Vagina (tissue), 2 donors: Measurements from ENCODE around the gene OR2L13. TPM values are rescaled to one million over a fixed set of nuclear protein-coding genes. Genes with fewer than 3 reads are reported as not detected.

Source experiments
- DNase-seq, 2 donors: peaks; one replicate each; pipeline ENCODE4 v3.0.0-alpha.2; 2017; ENCODE audit errors: extremely low spot score in 2 of 2
- H3K27ac ChIP-seq: fragments of 200-600 bp; sonication (generic); one replicate; pipeline ENCODE4 v1.5.1; 2019
- H3K27me3 ChIP-seq: fragments of 200-600 bp; sonication (generic); one replicate; pipeline ENCODE4 v1.5.1; 2019
- H3K36me3 ChIP-seq, 2 donors: fragments of 200-600 bp; sonication (generic); one replicate each; pipeline ENCODE4 v1.5.1; 2017 to 2019
- H3K4me1 ChIP-seq: fragments of 200-600 bp; sonication (generic); one replicate; pipeline ENCODE4 v1.5.1; 2019
- H3K4me3 ChIP-seq, 2 donors: fragments of 200-600 bp; sonication (generic); 1 replicate in 1 of 2; 2 replicates in 1 of 2; pipeline ENCODE4 v1.5.1; 2016 to 2019
- H3K9me3 ChIP-seq: fragments of 200-600 bp; sonication (generic); one replicate; pipeline ENCODE4 v1.5.1; 2019
- POLR2A ChIP-seq, 2 donors: fragments of 450-650 bp; IDR thresholded peaks; one replicate each; pipeline ENCODE4 v1.6.1; 2017; ENCODE audit warnings: antibody characterized with exemption in 2 of 2, mild to moderate bottlenecking in 2 of 2, moderate library complexity in 2 of 2
- POLR2AphosphoS5 ChIP-seq, 2 donors: sonication (generic); formaldehyde crosslinking; IDR thresholded peaks; one replicate each; pipeline ENCODE4 v1.9.0; 2017; ENCODE audit warnings: antibody characterized with exemption in 2 of 2, mild to moderate bottlenecking in 2 of 2, low read depth in 1 of 2; ENCODE audit not compliant: insufficient read depth in 1 of 2
- intact Hi-C: fragments of 100-400 bp; cut with DNase I; formaldehyde crosslinking; loops from one replicate; pipeline ENCODE4 v1.15.1; 2023
- total RNA-seq: library from RNA; depleted of rRNA; stranded (reverse); fragments of >200 nt; gene quantifications from one replicate; pipeline ENCODE4 v1.2.3, GENCODE V29; 2016
- TF ChIP-seq, protein P1 (sequence below), 3 experiments: fragments of 450-650 bp in 2 of 3; fragments of 200-600 bp in 1 of 3; sonication (generic) in 1 of 3; IDR thresholded peaks; one replicate each; pipeline ENCODE4 v1.5.1; 2017 to 2019; ENCODE audit warnings: antibody characterized with exemption in 3 of 3, mild to moderate bottlenecking in 2 of 3, moderate library complexity in 2 of 3

Gene OR2L13
- not detected for total RNA-seq

- H3K36me3 ChIP-seq = no peaks in the 10 kb centered on the region
- H3K27me3 ChIP-seq = no peaks in the 10 kb centered on the region
- intact Hi-C loops = no loop called here
Measured at GRCh38 chr1:248094884-248095283, at the start of gene OR2L13. Gene OR2L13 (plus strand): TSS chr1:248095184. CDS start chr1:248099376, 4,192 bp downstream.

GRCh38 chr1:248045209-248045608 is 49.8 kb upstream of the OR2L13 start:
- Histone ChIP-seq H3K36me3 (no peaks in the 10 kb centered on the region), H3K27me3 (no peaks in the 10 kb centered on the region), H3K4me1 (no peaks in the 10 kb centered on the region), H3K4me3 (no peak overlapping the region), H3K27ac (no peak overlapping the region), H3K9me3 (no peaks in the 10 kb centered on the region)
- intact Hi-C loops = no loop called here
- no peak for DNase-seq
- TF ChIP-seq POLR2A (IDR thresholded peaks at IDR 0.05) = no peak
- TF ChIP-seq, protein P1, sequence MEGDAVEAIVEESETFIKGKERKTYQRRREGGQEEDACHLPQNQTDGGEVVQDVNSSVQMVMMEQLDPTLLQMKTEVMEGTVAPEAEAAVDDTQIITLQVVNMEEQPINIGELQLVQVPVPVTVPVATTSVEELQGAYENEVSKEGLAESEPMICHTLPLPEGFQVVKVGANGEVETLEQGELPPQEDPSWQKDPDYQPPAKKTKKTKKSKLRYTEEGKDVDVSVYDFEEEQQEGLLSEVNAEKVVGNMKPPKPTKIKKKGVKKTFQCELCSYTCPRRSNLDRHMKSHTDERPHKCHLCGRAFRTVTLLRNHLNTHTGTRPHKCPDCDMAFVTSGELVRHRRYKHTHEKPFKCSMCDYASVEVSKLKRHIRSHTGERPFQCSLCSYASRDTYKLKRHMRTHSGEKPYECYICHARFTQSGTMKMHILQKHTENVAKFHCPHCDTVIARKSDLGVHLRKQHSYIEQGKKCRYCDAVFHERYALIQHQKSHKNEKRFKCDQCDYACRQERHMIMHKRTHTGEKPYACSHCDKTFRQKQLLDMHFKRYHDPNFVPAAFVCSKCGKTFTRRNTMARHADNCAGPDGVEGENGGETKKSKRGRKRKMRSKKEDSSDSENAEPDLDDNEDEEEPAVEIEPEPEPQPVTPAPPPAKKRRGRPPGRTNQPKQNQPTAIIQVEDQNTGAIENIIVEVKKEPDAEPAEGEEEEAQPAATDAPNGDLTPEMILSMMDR (IDR thresholded peaks at IDR 0.05) = no peak
- no peak for TF ChIP-seq POLR2AphosphoS5 (IDR thresholded peaks at IDR 0.05; ENCODE audit: insufficient read depth in 1 of 2, low read depth in 1 of 2)

More at GRCh38 chr1:248094884-248095283, at the start of gene OR2L13:
- Histone ChIP-seq H3K4me3 (no peak within 1 kb of the TSS), H3K27ac (no peak within 1 kb of the TSS), H3K9me3 (no peaks in the 10 kb centered on the region), H3K4me1 (no peaks in the 10 kb centered on the region)
- DNase-seq = no peak
- TF ChIP-seq, protein P1 (IDR thresholded peaks at IDR 0.05) = no peak
- TF ChIP-seq POLR2A (IDR thresholded peaks at IDR 0.05) = no peak
- TF ChIP-seq POLR2AphosphoS5 (IDR thresholded peaks at IDR 0.05; ENCODE audit: insufficient read depth in 1 of 2, low read depth in 1 of 2) = no peak

- no peaks in the 10 kb centered on the region for H3K27me3 ChIP-seq
- H3K9me3 ChIP-seq = no peaks in the 10 kb centered on the region
- no peak within 1 kb of the TSS for H3K27ac ChIP-seq
- TF ChIP-seq POLR2AphosphoS5 (IDR thresholded peaks at IDR 0.05; ENCODE audit: insufficient read depth in 1 of 2, low read depth in 1 of 2) (no peak), POLR2A (IDR thresholded peaks at IDR 0.05) (no peak)
- TF ChIP-seq, protein P1 (IDR thresholded peaks at IDR 0.05) = no peak
- no peaks in the 10 kb centered on the region for H3K4me1 ChIP-seq
- DNase-seq = no peak
- no peaks in the 10 kb centered on the region for H3K36me3 ChIP-seq
- no peak within 1 kb of the TSS for H3K4me3 ChIP-seq
- intact Hi-C loops = no loop called here
Measured at GRCh38 chr1:248046536-248046935, 48.4 kb upstream of the OR2L13 start, which contains the start of gene OR2L3. Gene OR2L3 (plus strand): TSS chr1:248046836. CDS start chr1:248060682, 13,846 bp downstream.

DNA sequence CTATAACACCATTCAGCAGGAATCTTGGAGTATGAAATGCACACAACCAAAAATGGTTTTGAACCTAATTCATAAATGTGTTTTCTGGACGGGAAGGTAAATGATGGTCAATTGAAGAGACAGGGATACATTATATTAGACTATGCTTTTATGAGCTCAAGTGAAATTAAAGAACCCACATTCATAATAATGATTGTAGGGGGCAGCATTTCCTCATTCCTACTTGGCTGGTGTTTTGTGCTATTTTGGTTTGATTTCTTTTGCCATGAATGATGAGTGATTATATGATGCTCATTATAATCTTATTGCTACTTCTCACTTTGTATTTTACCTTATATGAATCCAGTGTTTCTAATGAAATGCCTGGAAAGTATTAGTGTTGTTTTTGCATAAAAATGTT is 48.0 kb upstream of the OR2L13 start:
- Histone ChIP-seq H3K4me1 (no peaks in the 10 kb centered on the region), H3K27ac (no peak overlapping the region), H3K27me3 (no peaks in the 10 kb centered on the region), H3K36me3 (no peaks in the 10 kb centered on the region), H3K9me3 (no peaks in the 10 kb centered on the region), H3K4me3 (no peak overlapping the region)
- no peak for TF ChIP-seq POLR2AphosphoS5 (IDR thresholded peaks at IDR 0.05; ENCODE audit: insufficient read depth in 1 of 2, low read depth in 1 of 2)
- TF ChIP-seq, protein P1 (IDR thresholded peaks at IDR 0.05) = no peak
- no peak for DNase-seq
- intact Hi-C loops = no loop called here

DNA sequence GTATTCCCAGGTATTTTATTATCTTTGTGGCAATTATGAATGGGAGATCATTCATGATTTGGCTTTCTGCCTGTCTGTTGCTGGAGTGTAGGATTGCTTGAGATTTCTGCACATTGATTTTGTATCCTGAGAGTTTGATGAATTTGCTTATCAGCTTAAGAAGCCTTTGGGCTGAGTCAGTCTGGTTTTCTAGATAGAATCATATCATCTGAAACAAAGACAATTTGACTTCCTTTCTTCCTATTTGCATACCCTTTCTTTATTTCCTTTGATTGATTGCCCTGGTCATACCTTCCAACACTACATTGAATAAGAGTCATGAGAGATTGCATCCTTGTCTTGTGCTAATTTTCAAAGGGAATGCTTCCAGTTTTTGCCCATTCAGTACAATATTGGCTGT is 40.3 kb upstream of the OR2L13 start:
- no peak for DNase-seq
- Histone ChIP-seq H3K36me3 (no peaks in the 10 kb centered on the region), H3K4me1 (no peaks in the 10 kb centered on the region), H3K9me3 (no peaks in the 10 kb centered on the region), H3K4me3 (no peak overlapping the region), H3K27ac (no peak overlapping the region), H3K27me3 (no peaks in the 10 kb centered on the region)
- intact Hi-C loops = no loop called here
- TF ChIP-seq POLR2A (IDR thresholded peaks at IDR 0.05) = no peak
- TF ChIP-seq, protein P1 (IDR thresholded peaks at IDR 0.05) = no peak
- TF ChIP-seq POLR2AphosphoS5 (IDR thresholded peaks at IDR 0.05; ENCODE audit: insufficient read depth in 1 of 2, low read depth in 1 of 2) = no peak
